DMS 273 (cell line): ENCODE measurements around the gene DNAJB1.

Experiments used
- DNase-seq: peaks from one replicate; lab custom pipeline; 2025; ENCODE audit not compliant: unreplicated experiment; lab: John Stamatoyannopoulos, UW

The DNAJB1 gene

DNA sequence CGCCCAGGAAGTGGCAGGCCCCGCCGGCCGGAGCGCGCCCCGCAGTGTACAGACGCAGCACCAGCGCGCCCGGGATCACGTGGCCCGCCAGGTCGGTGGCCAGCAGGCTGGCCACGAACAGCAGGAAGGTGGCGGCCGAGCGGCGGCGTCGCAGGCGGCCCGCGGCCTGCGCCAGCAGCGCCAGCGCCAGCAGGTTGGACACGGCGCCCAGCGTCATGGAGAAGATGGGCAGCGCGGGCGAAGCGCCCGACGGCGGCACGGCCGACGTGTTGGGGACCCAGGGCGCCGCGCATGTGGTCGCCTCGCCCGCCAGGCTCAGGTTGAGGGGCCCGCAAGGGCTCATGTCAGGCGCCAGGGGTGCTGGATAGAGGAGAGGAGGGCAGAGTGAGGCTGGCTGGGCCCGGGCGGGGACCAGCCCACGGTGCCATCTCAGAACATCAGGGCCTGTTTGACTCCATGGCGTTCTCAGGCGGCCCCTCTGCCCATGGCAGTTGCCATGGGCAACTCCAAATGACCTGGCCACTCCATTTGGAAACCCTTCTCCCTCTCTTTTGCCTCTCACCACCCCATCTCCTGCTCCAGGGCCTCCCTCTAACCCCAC is 44.1 kb downstream of the DNAJB1 start:
- no peak for DNase-seq

DNA sequence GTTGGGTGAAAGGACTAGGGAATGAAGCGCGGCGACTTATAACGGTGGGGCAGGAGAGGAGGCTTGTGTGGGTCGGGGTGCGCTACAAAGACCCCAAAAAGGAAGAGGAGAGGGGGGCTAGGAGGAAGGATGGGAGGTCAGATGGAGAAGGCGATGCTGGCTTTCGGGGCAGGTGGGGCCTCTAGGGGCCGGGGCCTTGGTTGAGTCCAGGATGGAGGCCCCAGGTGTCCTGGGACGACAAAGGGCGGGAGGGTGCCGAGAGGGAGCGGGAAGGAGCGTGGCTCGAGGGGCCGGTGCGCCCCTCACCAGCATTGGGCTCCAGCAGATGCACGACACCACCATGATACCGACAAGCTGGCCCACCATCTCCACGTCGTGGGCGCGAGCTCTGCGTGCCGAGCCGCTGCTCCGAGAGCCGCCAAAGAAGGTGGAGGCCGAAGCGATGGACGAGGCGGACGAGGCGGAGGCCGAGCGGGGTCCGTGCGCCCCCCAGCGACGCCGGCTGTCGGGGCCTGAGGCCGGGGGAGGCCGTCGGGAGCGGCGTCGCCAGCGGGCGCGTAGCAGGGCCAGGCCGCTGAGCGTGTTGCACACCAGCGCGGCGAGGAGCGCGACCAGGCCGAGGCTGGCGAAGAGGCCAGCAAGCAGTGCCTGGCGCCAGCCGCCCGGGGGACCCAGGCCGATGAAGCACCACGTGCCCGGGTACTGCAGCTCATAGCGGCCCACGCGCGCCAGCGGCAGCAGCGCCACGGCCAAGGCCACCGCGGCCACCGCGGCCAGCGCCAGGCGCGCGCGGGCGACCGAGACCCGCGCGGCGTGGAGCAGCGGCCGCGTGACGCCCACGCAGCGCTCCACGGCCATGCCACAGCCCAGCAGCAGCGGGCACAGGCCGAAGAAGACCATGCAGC is 44.9 kb downstream of the DNAJB1 start:
- peak; percentile 54 for DNase-seq

GRCh38 chr19:14472202-14472938 is 45.8 kb downstream of the DNAJB1 start:
- peak; percentile 89 for DNase-seq

DNA sequence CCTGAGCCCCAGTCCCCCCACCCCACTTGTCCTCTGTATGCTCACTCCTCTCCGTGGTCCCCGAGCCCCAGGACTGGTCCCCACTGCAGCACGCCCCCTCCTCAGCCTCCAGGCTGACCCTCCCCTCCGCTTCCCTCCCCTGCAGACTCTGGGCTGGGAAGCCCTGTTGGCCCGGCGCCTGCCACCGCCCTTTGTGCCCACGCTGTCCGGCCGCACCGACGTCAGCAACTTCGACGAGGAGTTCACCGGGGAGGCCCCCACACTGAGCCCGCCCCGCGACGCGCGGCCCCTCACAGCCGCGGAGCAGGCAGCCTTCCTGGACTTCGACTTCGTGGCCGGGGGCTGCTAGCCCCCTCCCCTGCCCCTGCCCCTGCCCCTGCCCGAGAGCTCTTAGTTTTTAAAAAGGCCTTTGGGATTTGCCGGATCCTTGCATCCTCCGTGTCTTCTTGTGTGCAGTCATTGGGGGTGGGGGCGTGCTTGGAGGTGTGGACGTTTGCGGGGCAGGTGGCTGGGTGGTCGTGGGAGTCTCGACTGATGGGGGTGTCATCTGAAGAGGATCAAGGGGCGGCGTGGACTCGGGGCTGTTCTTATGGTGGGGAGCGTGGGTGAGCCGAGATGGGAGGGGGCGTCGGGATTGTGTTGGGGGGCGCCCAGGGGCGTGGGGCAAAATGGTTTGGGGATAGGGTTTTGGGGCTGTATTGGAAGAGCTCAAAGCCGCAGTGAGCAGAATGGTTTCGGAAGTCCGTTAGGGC is 46.6 kb downstream of the DNAJB1 start:
- no peak for DNase-seq

- no peak for DNase-seq
Observed at GRCh38 chr19:14470031-14470876, 47.9 kb downstream of the DNAJB1 start.

GRCh38 chr19:14467816-14468215 is 50.4 kb downstream of the DNAJB1 start:
- DNase-seq = peak; percentile 29

- no peak for DNase-seq
Observed at GRCh38 chr19:14467391-14467790, 50.8 kb downstream of the DNAJB1 start.
